Neuronal stem cell (in vitro differentiated cells): Measurements from ENCODE around the gene MYO10.

ENCODE experiments used
- DNase-seq: peaks from one replicate; pipeline ENCODE4 v3.0.0-alpha.2; 2013; ENCODE audit warnings: low spot score
- H2AFZ ChIP-seq: one replicate; pipeline ENCODE4 v1.6.1; 2013; ENCODE audit warnings: mild to moderate bottlenecking, low read length, inconsistent platforms
- H2AK5ac ChIP-seq: 2 replicates; pipeline ENCODE4 v1.6.1; 2013; ENCODE audit warnings: low read depth, mild to moderate bottlenecking, inconsistent platforms, low read length, moderate library complexity, mixed read lengths
- H2BK120ac ChIP-seq: 2 replicates; pipeline ENCODE4 v1.6.1; 2013; ENCODE audit warnings: low read depth, mild to moderate bottlenecking, inconsistent platforms, low read length, moderate library complexity, mixed read lengths
- H2BK12ac ChIP-seq: one replicate; pipeline ENCODE4 v1.6.1; 2013; ENCODE audit warnings: low read length, inconsistent platforms
- H2BK15ac ChIP-seq: 2 replicates; pipeline ENCODE4 v1.6.1; 2013; ENCODE audit warnings: mild to moderate bottlenecking, low read length, inconsistent platforms, mixed read lengths
- H2BK5ac ChIP-seq: one replicate; pipeline ENCODE4 v1.6.1; 2013; ENCODE audit warnings: inconsistent platforms, mild to moderate bottlenecking, low read length, moderate library complexity
- H3K14ac ChIP-seq: one replicate; pipeline ENCODE4 v1.6.1; 2013; ENCODE audit warnings: low read length, inconsistent platforms
- H3K18ac ChIP-seq: 2 replicates; pipeline ENCODE4 v1.6.1; 2013; ENCODE audit warnings: low read length, inconsistent platforms
- H3K23ac ChIP-seq: 2 replicates; pipeline ENCODE4 v1.6.1; 2013; ENCODE audit warnings: low read depth, mild to moderate bottlenecking, mixed read lengths, low read length, inconsistent platforms; ENCODE audit not compliant: poor library complexity
- H3K27ac ChIP-seq: replicated peaks from 3 replicates; pipeline ENCODE4 v1.5.1; 2013; ENCODE audit warnings: low read length, inconsistent platforms
- H3K27me3 ChIP-seq, 3 experiments: 2 replicates each; pipeline ENCODE4 v1.6.1; 2013; ENCODE audit warnings: low read length in 3 of 3, mild to moderate bottlenecking in 2 of 3, inconsistent platforms in 1 of 3, low read depth in 1 of 3, mixed read lengths in 1 of 3, moderate library complexity in 1 of 3; ENCODE audit not compliant: control insufficient read depth in 3 of 3, insufficient read depth in 3 of 3
- H3K36me3 ChIP-seq, 2 donors: replicated peaks in 1 of 2; 2 replicates each; pipeline ENCODE4 v1.6.1; 2013; ENCODE audit warnings: low read length in 2 of 2; ENCODE audit not compliant: control insufficient read depth in 2 of 2, insufficient read depth in 2 of 2
- H3K4ac ChIP-seq: 2 replicates; pipeline ENCODE4 v1.6.1; 2013; ENCODE audit warnings: inconsistent platforms, mild to moderate bottlenecking, low read length, moderate library complexity
- H3K4me1 ChIP-seq, 2 donors: 1 replicate in 1 of 2; 2 replicates in 1 of 2; pipeline ENCODE4 v1.6.1; 2013; ENCODE audit warnings: low read length in 2 of 2, low read depth in 1 of 2; ENCODE audit not compliant: control insufficient read depth in 2 of 2, insufficient read depth in 1 of 2
- H3K4me2 ChIP-seq: one replicate; pipeline ENCODE4 v1.6.1; 2013; ENCODE audit warnings: mild to moderate bottlenecking, low read length, inconsistent platforms; ENCODE audit not compliant: insufficient read depth, poor library complexity, severe bottlenecking
- H3K4me3 ChIP-seq, 2 donors: 2 replicates each; pipeline ENCODE4 v1.5.1; 2013; ENCODE audit warnings: low read length in 2 of 2, mild to moderate bottlenecking in 2 of 2, inconsistent platforms in 1 of 2, moderate library complexity in 1 of 2
- H3K79me1 ChIP-seq: one replicate; pipeline ENCODE4 v1.6.1; 2013; ENCODE audit warnings: low read depth, mild to moderate bottlenecking, inconsistent platforms, low read length, moderate library complexity
- H3K9ac ChIP-seq: one replicate; pipeline ENCODE4 v1.6.1; 2013; ENCODE audit warnings: mild to moderate bottlenecking, low read depth, low read length, inconsistent platforms; ENCODE audit not compliant: poor library complexity
- H3K9me3 ChIP-seq, 2 donors: replicated peaks in 1 of 2; 2 replicates each; pipeline versions ENCODE3 to v1.6.1; 2013; ENCODE audit warnings: low read length in 2 of 2, mild to moderate bottlenecking in 2 of 2, inconsistent platforms in 1 of 2, low read depth in 1 of 2, mixed read lengths in 1 of 2, moderate library complexity in 1 of 2; ENCODE audit not compliant: control insufficient read depth in 2 of 2, insufficient read depth in 1 of 2
- H4K8ac ChIP-seq: one replicate; pipeline ENCODE4 v1.6.1; 2013; ENCODE audit warnings: low read depth, mild to moderate bottlenecking, inconsistent platforms, low read length, moderate library complexity
- H4K91ac ChIP-seq: one replicate; pipeline ENCODE4 v1.6.1; 2013; ENCODE audit warnings: low read length, low read depth, mild to moderate bottlenecking, inconsistent platforms; ENCODE audit not compliant: poor library complexity
- WGBS, 2 donors: extraction: QIAGEN DNeasy Blood & Tissue Kit; methylation state at CpG; one replicate each; pipeline ENCODE4 v1.1.7; 2013; ENCODE audit warnings: missing lambda C conversion rate in 2 of 2, mixed read lengths in 1 of 2; ENCODE audit not compliant: insufficient read length in 2 of 2, insufficient replicate concordance in 1 of 2; ENCODE audit errors: extremely low coverage in 2 of 2; 5-methylcytosine and 5-hydroxymethylcytosine counted together

MYO10 gene

GRCh38 chr5:16768184-16768583 lies 167.9 kb downstream of the MYO10 start:
- no peak overlapping the region for H3K9ac ChIP-seq
- H2BK15ac ChIP-seq: no peak overlapping the region
- DNase-seq: no peak
- no peaks in the 10 kb centered on the region for H3K4me1 ChIP-seq
- no peaks in the 10 kb centered on the region for H3K79me1 ChIP-seq
- H3K4me2 ChIP-seq: no peak overlapping the region
- H3K23ac ChIP-seq: no peak overlapping the region
- no peak overlapping the region for H3K4me3 ChIP-seq
- H2BK120ac ChIP-seq: no peak overlapping the region
- H3K18ac ChIP-seq: no peak overlapping the region
- H2AFZ ChIP-seq: no peak overlapping the region
- no peaks in the 10 kb centered on the region for H3K27me3 ChIP-seq
- peaks cover 0 to 2% of the 10 kb centered on the region in 2 donors for H3K9me3 ChIP-seq
- H4K8ac ChIP-seq: no peak overlapping the region
- no peak overlapping the region for H2AK5ac ChIP-seq
- no peak overlapping the region for H3K27ac ChIP-seq
- no peak overlapping the region for H3K14ac ChIP-seq
- H4K91ac ChIP-seq: no peak overlapping the region
- no peak overlapping the region for H3K4ac ChIP-seq
- H2BK12ac ChIP-seq: no peak overlapping the region
- peaks cover 12 to 44% of the 10 kb centered on the region in 2 donors for H3K36me3 ChIP-seq
- no peak overlapping the region for H2BK5ac ChIP-seq
- WGBS, 2 donors: no CpG with 5 or more reads among the region's 3 CpGs

- DNase-seq: no peak
- Histone ChIP-seq H2BK12ac (no peak overlapping the region), H3K79me1 (no peaks in the 10 kb centered on the region), H3K27me3 (no peaks in the 10 kb centered on the region), H3K4me3 (no peak overlapping the region), H2BK120ac (no peak overlapping the region), H4K91ac (no peak overlapping the region), H3K4me1 (peaks cover 0 to 10% of the 10 kb centered on the region in 2 donors), H2BK15ac (no peak overlapping the region), H3K23ac (no peak overlapping the region), H2AFZ (no peak overlapping the region), H3K27ac (no peak overlapping the region), H3K4ac (no peak overlapping the region), H3K4me2 (no peak overlapping the region), H4K8ac (no peak overlapping the region), H2AK5ac (no peak overlapping the region), H3K18ac (no peak overlapping the region), H3K36me3 (peaks cover 11 to 58% of the 10 kb centered on the region in 2 donors), H2BK5ac (no peak overlapping the region), H3K9ac (no peak overlapping the region), H3K9me3 (peaks cover 0 to 2% of the 10 kb centered on the region in 2 donors), H3K14ac (no peak overlapping the region)
- WGBS, 2 donors: no CpG with 5 or more reads among the region's 5 CpGs
Observed at GRCh38 chr5:16763211-16763610, 172.9 kb downstream of the MYO10 start.

- Histone ChIP-seq H3K27ac (peak overlapping the region; percentile 50), H3K4me2 (no peak overlapping the region), H3K36me3 (peaks cover 8 to 66% of the 10 kb centered on the region in 2 donors), H3K79me1 (no peaks in the 10 kb centered on the region), H3K4me3 (no peak overlapping the region), H4K91ac (no peak overlapping the region), H3K4me1 (peaks cover 1 to 10% of the 10 kb centered on the region in 2 donors), H2AFZ (peak overlapping the region; percentile 58), H2AK5ac (no peak overlapping the region), H2BK12ac (no peak overlapping the region), H2BK15ac (no peak overlapping the region), H2BK120ac (no peak overlapping the region), H3K18ac (no peak overlapping the region), H3K14ac (no peak overlapping the region), H3K4ac (no peak overlapping the region), H3K9me3 (peaks cover 0 to 1% of the 10 kb centered on the region in 2 donors), H3K9ac (no peak overlapping the region), H3K23ac (no peak overlapping the region), H3K27me3 (no peaks in the 10 kb centered on the region), H4K8ac (no peak overlapping the region), H2BK5ac (no peak overlapping the region)
- no CpG with 5 or more reads among the region's 16 CpGs for WGBS, 2 donors
- no peak for DNase-seq
Observed at GRCh38 chr5:16759147-16759773, 176.8 kb downstream of the MYO10 start.

GRCh38 chr5:16757989-16758501 lies 178.0 kb downstream of the MYO10 start:
- no peaks in the 10 kb centered on the region for H3K9me3 ChIP-seq
- no peak overlapping the region for H3K27ac ChIP-seq
- no peak overlapping the region for H3K4me2 ChIP-seq
- H3K4me1 ChIP-seq: peaks cover 1 to 10% of the 10 kb centered on the region in 2 donors
- WGBS, 2 donors: no CpG with 5 or more reads among the region's 8 CpGs
- H2BK15ac ChIP-seq: no peak overlapping the region
- H2AFZ ChIP-seq: no peak overlapping the region
- H3K79me1 ChIP-seq: no peaks in the 10 kb centered on the region
- no peak overlapping the region for H2BK120ac ChIP-seq
- no peak overlapping the region for H3K4me3 ChIP-seq
- peaks cover 3 to 58% of the 10 kb centered on the region in 2 donors for H3K36me3 ChIP-seq
- no peak overlapping the region for H3K4ac ChIP-seq
- H3K27me3 ChIP-seq: no peaks in the 10 kb centered on the region
- H4K8ac ChIP-seq: no peak overlapping the region
- no peak overlapping the region for H2BK5ac ChIP-seq
- H3K14ac ChIP-seq: no peak overlapping the region
- no peak for DNase-seq
- no peak overlapping the region for H3K23ac ChIP-seq
- no peak overlapping the region for H2AK5ac ChIP-seq
- no peak overlapping the region for H4K91ac ChIP-seq
- no peak overlapping the region for H2BK12ac ChIP-seq
- no peak overlapping the region for H3K9ac ChIP-seq
- no peak overlapping the region for H3K18ac ChIP-seq
